Activated naive CD8-positive, alpha-beta T cell treated with anti-CD3 and anti-CD28 coated beads, Interleukin-2, amount 10 ng/mL, durations not matched to agents 7 days and 5 days (primary cell): ENCODE data around the gene TYRO3. TPM values are rescaled to one million over a fixed set of nuclear protein-coding genes. Genes with fewer than 3 reads are reported as not detected.
A peak's percentile ranks its signal among the peaks of the same experiment; 100 is the strongest.
"Not testable (repeated sequence)": the region's sequence is repeated elsewhere in the genome, so short reads cannot be mapped to it uniquely, and the experiment has no call there.

ENCODE experiments used
- ATAC-seq: fragments of 150-1000 bp; cut with Tn5 transposase; one replicate; pipeline ENCODE4 v1.10.0; 2021; ENCODE audit warnings: low read depth, moderate library complexity
- POLR2A ChIA-PET: fragments of 350-600 bp; sonication (Branson Sonifier 250); formaldehyde crosslinking; loops from one replicate; lab custom pipeline; 2021; ENCODE audit warnings: antibody characterized with exemption; lab: Charles Lee
- DNase-seq: peaks from one replicate; pipeline ENCODE4 v3.0.0; 2021
- H3K27ac Mint-ChIP-seq: one replicate; pipeline ENCODE4 v1.8.0; 2022; ENCODE audit warnings: mild to moderate bottlenecking, mixed read lengths
- H3K27me3 Mint-ChIP-seq: one replicate; pipeline ENCODE4 v1.8.0; 2022; ENCODE audit warnings: mild to moderate bottlenecking, moderate library complexity, mixed read lengths
- H3K36me3 Mint-ChIP-seq: one replicate; pipeline ENCODE4 v1.8.0; 2021; ENCODE audit warnings: mild to moderate bottlenecking, mixed read lengths
- H3K4me1 Mint-ChIP-seq: one replicate; pipeline ENCODE4 v1.8.0; 2021; ENCODE audit warnings: mixed read lengths
- H3K4me3 Mint-ChIP-seq: one replicate; pipeline ENCODE4 v1.8.0; 2022; ENCODE audit warnings: mild to moderate bottlenecking, moderate library complexity, mixed read lengths
- H3K9me3 Mint-ChIP-seq: one replicate; pipeline ENCODE4 v1.8.0; 2021; ENCODE audit warnings: mixed read lengths
- total RNA-seq, 2 experiments: library from RNA; stranded (reverse); gene quantifications; one replicate each; pipeline ENCODE4 v1.2.3, GENCODE V29; 2021

TYRO3 gene
- total RNA-seq, 2 experiments from 2014 or later = 0.22 to 0.28 TPM

- no peaks in the 10 kb centered on the region for H3K36me3 Mint-ChIP-seq
- no peak overlapping the region for H3K4me3 Mint-ChIP-seq
- no peaks in the 10 kb centered on the region for H3K9me3 Mint-ChIP-seq
- no peak overlapping the region for H3K27ac Mint-ChIP-seq
- peaks cover 5% of the 10 kb centered on the region for H3K27me3 Mint-ChIP-seq
- H3K4me1 Mint-ChIP-seq = no peaks in the 10 kb centered on the region
- ATAC-seq = no peak
- no peak for DNase-seq
- POLR2A ChIA-PET = no interaction called here
Measured at GRCh38 chr15:41568350-41569017, 9.5 kb downstream of the TYRO3 start.

- H3K36me3 Mint-ChIP-seq, ATAC-seq: not testable (repeated sequence)
Measured at GRCh38 chr15:41569232-41569631, 10.2 kb downstream of the TYRO3 start.

GRCh38 chr15:41570764-41571163 is 11.8 kb downstream of the TYRO3 start:
- no peak overlapping the region for H3K4me3 Mint-ChIP-seq
- H3K9me3 Mint-ChIP-seq = no peaks in the 10 kb centered on the region
- no peaks in the 10 kb centered on the region for H3K4me1 Mint-ChIP-seq
- no peak overlapping the region for H3K27ac Mint-ChIP-seq
- peaks cover 6% of the 10 kb centered on the region for H3K27me3 Mint-ChIP-seq
- ATAC-seq = no peak
- POLR2A ChIA-PET = no interaction called here
- no peaks in the 10 kb centered on the region for H3K36me3 Mint-ChIP-seq
- DNase-seq = no peak

More at GRCh38 chr15:41569232-41569631, 10.2 kb downstream of the TYRO3 start:
- H3K27ac Mint-ChIP-seq, H3K27me3 Mint-ChIP-seq, H3K9me3 Mint-ChIP-seq, H3K4me3 Mint-ChIP-seq, POLR2A ChIA-PET, DNase-seq, H3K4me1 Mint-ChIP-seq: not testable (repeated sequence)

GRCh38 chr15:41571948-41572347 is 12.9 kb downstream of the TYRO3 start:
- H3K27me3 Mint-ChIP-seq = peaks cover 6% of the 10 kb centered on the region
- no peaks in the 10 kb centered on the region for H3K36me3 Mint-ChIP-seq
- no peak overlapping the region for H3K27ac Mint-ChIP-seq
- H3K9me3 Mint-ChIP-seq = no peaks in the 10 kb centered on the region
- H3K4me3 Mint-ChIP-seq = no peak overlapping the region
- ATAC-seq = no peak
- DNase-seq = no peak
- no peaks in the 10 kb centered on the region for H3K4me1 Mint-ChIP-seq
- POLR2A ChIA-PET = no interaction called here

- DNase-seq (no peak), ATAC-seq (no peak)
- H3K4me1 Mint-ChIP-seq = no peaks in the 10 kb centered on the region
- POLR2A ChIA-PET = no interaction called here
- no peaks in the 10 kb centered on the region for H3K9me3 Mint-ChIP-seq
- peaks cover 6% of the 10 kb centered on the region for H3K27me3 Mint-ChIP-seq
- H3K4me3 Mint-ChIP-seq = no peak overlapping the region
- H3K36me3 Mint-ChIP-seq = no peaks in the 10 kb centered on the region
- no peak overlapping the region for H3K27ac Mint-ChIP-seq
Measured at GRCh38 chr15:41572866-41573265, 13.9 kb downstream of the TYRO3 start.

- Mint-ChIP-seq H3K36me3 (no peaks in the 10 kb centered on the region), H3K27ac (no peak overlapping the region)
- POLR2A ChIA-PET = no interaction called here
Measured at GRCh38 chr15:41573396-41573795, 14.4 kb downstream of the TYRO3 start.

GRCh38 chr15:41574158-41574557 is 15.1 kb downstream of the TYRO3 start:
- H3K36me3 Mint-ChIP-seq = no peaks in the 10 kb centered on the region

More at GRCh38 chr15:41573396-41573795, 14.4 kb downstream of the TYRO3 start:
- Mint-ChIP-seq H3K27me3 (peaks cover 6% of the 10 kb centered on the region), H3K9me3 (no peaks in the 10 kb centered on the region), H3K4me3 (no peak overlapping the region), H3K4me1 (no peaks in the 10 kb centered on the region)
- no peak for DNase-seq
- no peak for ATAC-seq

GRCh38 chr15:41575282-41575681 is 16.3 kb downstream of the TYRO3 start:
- no peaks in the 10 kb centered on the region for H3K9me3 Mint-ChIP-seq
- H3K27me3 Mint-ChIP-seq = peaks cover 6% of the 10 kb centered on the region
- no peak overlapping the region for H3K27ac Mint-ChIP-seq
- no peak for DNase-seq
- no peaks in the 10 kb centered on the region for H3K36me3 Mint-ChIP-seq
- no peaks in the 10 kb centered on the region for H3K4me1 Mint-ChIP-seq
- POLR2A ChIA-PET = no interaction called here
- ATAC-seq = no peak
- H3K4me3 Mint-ChIP-seq = no peak overlapping the region

More at GRCh38 chr15:41574158-41574557, 15.1 kb downstream of the TYRO3 start:
- DNase-seq (no peak), ATAC-seq (no peak)
- Mint-ChIP-seq H3K4me3 (no peak overlapping the region), H3K27ac (no peak overlapping the region), H3K4me1 (no peaks in the 10 kb centered on the region), H3K27me3 (peaks cover 6% of the 10 kb centered on the region), H3K9me3 (no peaks in the 10 kb centered on the region)
- POLR2A ChIA-PET = no interaction called here

- no peak overlapping the region for H3K4me3 Mint-ChIP-seq
- DNase-seq = no peak
- no peaks in the 10 kb centered on the region for H3K4me1 Mint-ChIP-seq
- H3K27ac Mint-ChIP-seq = no peak overlapping the region
- H3K27me3 Mint-ChIP-seq = peaks cover 9% of the 10 kb centered on the region
- no peaks in the 10 kb centered on the region for H3K9me3 Mint-ChIP-seq
- no peaks in the 10 kb centered on the region for H3K36me3 Mint-ChIP-seq
- POLR2A ChIA-PET = no interaction called here
- no peak for ATAC-seq
Measured at GRCh38 chr15:41577863-41578735, 19.1 kb downstream of the TYRO3 start.

- ATAC-seq (no peak), DNase-seq (no peak)
- POLR2A ChIA-PET = no interaction called here
- H3K4me3 Mint-ChIP-seq = no peak overlapping the region
- no peak overlapping the region for H3K27ac Mint-ChIP-seq
- H3K27me3 Mint-ChIP-seq = peaks cover 14% of the 10 kb centered on the region
- H3K36me3 Mint-ChIP-seq = no peaks in the 10 kb centered on the region
- no peaks in the 10 kb centered on the region for H3K9me3 Mint-ChIP-seq
- H3K4me1 Mint-ChIP-seq = no peaks in the 10 kb centered on the region
Measured at GRCh38 chr15:41578736-41579383, 19.8 kb downstream of the TYRO3 start.

- ATAC-seq = no peak
- POLR2A ChIA-PET = no interaction called here
- Mint-ChIP-seq H3K36me3 (no peaks in the 10 kb centered on the region), H3K9me3 (no peaks in the 10 kb centered on the region), H3K27me3 (peaks cover 27% of the 10 kb centered on the region), H3K4me1 (peaks cover 8% of the 10 kb centered on the region), H3K4me3 (no peak overlapping the region), H3K27ac (no peak overlapping the region)
- no peak for DNase-seq
Measured at GRCh38 chr15:41581110-41581509, 22.1 kb downstream of the TYRO3 start.

GRCh38 chr15:41583795-41584194 is 24.8 kb downstream of the TYRO3 start:
- POLR2A ChIA-PET = no interaction called here
- H3K4me1 Mint-ChIP-seq = peaks cover 8% of the 10 kb centered on the region
- DNase-seq = no peak
- ATAC-seq = no peak
- no peaks in the 10 kb centered on the region for H3K36me3 Mint-ChIP-seq
- no peak overlapping the region for H3K4me3 Mint-ChIP-seq
- no peak overlapping the region for H3K27ac Mint-ChIP-seq
- H3K9me3 Mint-ChIP-seq = no peaks in the 10 kb centered on the region
- peaks cover 47% of the 10 kb centered on the region for H3K27me3 Mint-ChIP-seq

GRCh38 chr15:41584636-41585126 is 25.7 kb downstream of the TYRO3 start:
- ATAC-seq (no peak), DNase-seq (no peak)
- H3K9me3 Mint-ChIP-seq = no peaks in the 10 kb centered on the region
- peaks cover 8% of the 10 kb centered on the region for H3K4me1 Mint-ChIP-seq
- no peaks in the 10 kb centered on the region for H3K36me3 Mint-ChIP-seq
- peak overlapping the region; percentile 71 for H3K4me3 Mint-ChIP-seq
- POLR2A ChIA-PET = no interaction called here
- H3K27me3 Mint-ChIP-seq = peaks cover 49% of the 10 kb centered on the region
- H3K27ac Mint-ChIP-seq = no peak overlapping the region
